GM12872 (cell line): ENCODE results near the gene PLVAP.
A peak's percentile ranks its signal among the peaks of the same experiment; 100 is the strongest.

Source experiments
- TF ChIP-seq, protein P1 (sequence below): IDR thresholded peaks from 3 replicates; pipeline ENCODE4 v1.5.1; 2011; ENCODE audit warnings: low read depth, mild to moderate bottlenecking, low read length, moderate library complexity; ENCODE audit not compliant: insufficient read depth

Gene PLVAP

DNA sequence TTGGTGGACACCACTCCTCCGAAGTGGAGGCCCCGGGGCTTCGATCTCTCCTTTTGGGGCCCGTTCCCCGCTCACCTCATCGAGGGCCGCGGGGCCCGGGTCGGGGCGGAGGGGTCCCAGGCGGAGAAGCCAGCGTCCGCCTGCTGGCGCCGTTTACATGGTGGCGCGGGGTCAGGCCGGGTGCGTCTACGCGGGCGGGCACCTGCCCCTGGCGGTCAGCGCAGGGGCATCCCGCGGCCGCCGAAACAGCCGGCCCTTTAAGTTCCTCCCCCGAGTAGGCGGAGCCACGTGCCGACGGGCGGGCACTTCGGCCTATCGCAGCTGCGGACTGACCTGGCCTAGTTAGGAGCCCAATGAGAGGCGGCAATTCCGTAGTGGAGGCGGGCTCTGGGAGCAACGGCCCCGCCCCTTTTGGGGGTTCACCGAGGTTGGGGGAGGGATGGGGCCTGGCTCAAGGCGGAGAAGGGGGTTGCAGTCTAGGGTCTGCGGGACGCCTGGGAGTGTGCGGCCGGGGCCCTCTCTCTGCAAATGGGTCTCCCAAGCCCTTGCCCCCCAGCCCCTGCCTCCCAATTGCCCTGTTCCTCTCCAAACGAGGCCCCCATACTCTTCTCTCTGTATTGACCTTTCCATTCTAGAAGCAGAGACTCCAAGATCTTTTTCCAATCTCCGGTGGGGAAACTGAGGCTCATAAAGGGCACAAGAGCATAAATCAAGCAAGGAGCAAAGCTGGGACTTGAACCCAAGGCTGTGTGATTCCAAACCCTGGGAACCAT lies 73.8 kb downstream of the PLVAP start, which contains the start of gene ABHD8:
Gene ABHD8 (minus strand): TSS at position 259 of the 773 bp plus-strand sequence. CDS start 1,809 bp downstream, outside the sequence.
- TF ChIP-seq, protein P1, sequence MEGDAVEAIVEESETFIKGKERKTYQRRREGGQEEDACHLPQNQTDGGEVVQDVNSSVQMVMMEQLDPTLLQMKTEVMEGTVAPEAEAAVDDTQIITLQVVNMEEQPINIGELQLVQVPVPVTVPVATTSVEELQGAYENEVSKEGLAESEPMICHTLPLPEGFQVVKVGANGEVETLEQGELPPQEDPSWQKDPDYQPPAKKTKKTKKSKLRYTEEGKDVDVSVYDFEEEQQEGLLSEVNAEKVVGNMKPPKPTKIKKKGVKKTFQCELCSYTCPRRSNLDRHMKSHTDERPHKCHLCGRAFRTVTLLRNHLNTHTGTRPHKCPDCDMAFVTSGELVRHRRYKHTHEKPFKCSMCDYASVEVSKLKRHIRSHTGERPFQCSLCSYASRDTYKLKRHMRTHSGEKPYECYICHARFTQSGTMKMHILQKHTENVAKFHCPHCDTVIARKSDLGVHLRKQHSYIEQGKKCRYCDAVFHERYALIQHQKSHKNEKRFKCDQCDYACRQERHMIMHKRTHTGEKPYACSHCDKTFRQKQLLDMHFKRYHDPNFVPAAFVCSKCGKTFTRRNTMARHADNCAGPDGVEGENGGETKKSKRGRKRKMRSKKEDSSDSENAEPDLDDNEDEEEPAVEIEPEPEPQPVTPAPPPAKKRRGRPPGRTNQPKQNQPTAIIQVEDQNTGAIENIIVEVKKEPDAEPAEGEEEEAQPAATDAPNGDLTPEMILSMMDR, result peak; percentile 52

DNA sequence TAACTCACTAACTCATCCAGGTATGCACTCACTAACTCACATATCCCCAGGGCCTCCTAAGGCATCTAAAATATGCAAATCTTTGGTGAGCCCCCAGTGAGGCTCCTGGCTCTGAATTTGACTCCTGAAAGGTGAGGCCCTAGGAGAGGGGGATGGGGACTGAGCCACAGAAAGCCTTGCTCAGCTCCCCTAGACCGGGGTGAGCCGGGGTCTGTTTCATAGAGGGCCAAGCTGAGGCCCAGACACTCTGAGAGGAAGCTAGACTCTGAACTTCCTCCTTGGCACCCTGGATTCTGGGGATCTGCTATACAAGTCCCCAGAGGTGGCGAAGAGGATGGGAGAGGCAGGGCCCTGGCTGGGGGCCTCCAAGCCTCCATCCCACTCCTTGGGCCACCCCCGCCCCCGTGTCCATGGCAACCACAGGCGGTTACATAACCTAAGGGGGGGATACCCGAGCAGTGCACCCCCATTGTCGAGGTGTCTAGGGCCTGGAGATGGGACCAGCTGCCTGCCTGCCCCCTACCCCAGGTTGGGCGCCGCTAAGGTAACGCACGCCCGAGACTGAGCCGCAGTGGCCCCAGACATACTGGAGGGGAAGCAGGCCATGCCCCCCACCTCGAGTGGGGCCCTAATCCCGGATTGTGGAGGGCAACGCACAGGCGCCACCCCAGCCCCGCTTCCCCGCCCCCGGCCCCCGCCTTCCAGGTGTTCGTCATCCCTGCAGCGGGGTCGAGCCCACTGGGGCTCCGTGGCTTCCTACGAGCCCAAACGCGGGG lies 74.6 kb downstream of the PLVAP start:
- TF ChIP-seq, protein P1, result no peak
